Liver (tissue), 9 donors: ENCODE measurements around the gene MIP. TPM values are rescaled to one million over a fixed set of nuclear protein-coding genes. Genes with fewer than 3 reads are reported as not detected.

Source experiments
- DNase-seq: peaks from one replicate; pipeline ENCODE4 v3.0.0-alpha.2; 2017; ENCODE audit warnings: low spot score
- H3K27ac ChIP-seq, 2 donors: one replicate each; pipeline ENCODE4 v1.7.0; 2013; ENCODE audit warnings: inconsistent platforms in 2 of 2, low read length in 2 of 2, control low read depth in 1 of 2, low read depth in 1 of 2, mild to moderate bottlenecking in 1 of 2
- H3K27me3 ChIP-seq, 4 donors: one replicate each; pipeline versions ENCODE4 v1.6.1 to v1.7.0; 2013; ENCODE audit warnings: low read length in 3 of 4, inconsistent platforms in 1 of 4, mild to moderate bottlenecking in 1 of 4, moderate library complexity in 1 of 4; ENCODE audit not compliant: control insufficient read depth in 4 of 4, insufficient read depth in 4 of 4
- H3K36me3 ChIP-seq, 4 donors: one replicate each; pipeline versions ENCODE4 v1.6.1 to v1.7.0; 2013; ENCODE audit warnings: low read length in 3 of 4, mild to moderate bottlenecking in 3 of 4, low read depth in 1 of 4, moderate library complexity in 1 of 4; ENCODE audit not compliant: control insufficient read depth in 4 of 4, insufficient read depth in 3 of 4
- H3K4me1 ChIP-seq, 4 donors: one replicate each; pipeline versions ENCODE4 v1.6.1 to v1.7.0; 2013; ENCODE audit warnings: low read length in 3 of 4, mild to moderate bottlenecking in 3 of 4, moderate library complexity in 1 of 4; ENCODE audit not compliant: control insufficient read depth in 4 of 4, insufficient read depth in 4 of 4
- H3K4me3 ChIP-seq, 3 donors: one replicate each; pipeline versions ENCODE4 v1.6.1 to v1.7.0; 2013; ENCODE audit warnings: low read length in 3 of 3, control low read depth in 1 of 3, low read depth in 1 of 3, mild to moderate bottlenecking in 1 of 3
- H3K9ac ChIP-seq, 2 donors: one replicate each; pipeline ENCODE4 v1.7.0; 2013; ENCODE audit warnings: low read length in 2 of 2, mild to moderate bottlenecking in 2 of 2, moderate library complexity in 2 of 2, control low read depth in 1 of 2, low read depth in 1 of 2
- H3K9me3 ChIP-seq, 4 donors: one replicate each; pipeline versions ENCODE4 v1.6.1 to v1.7.0; 2013; ENCODE audit warnings: low read length in 3 of 4; ENCODE audit not compliant: control insufficient read depth in 4 of 4
- FOXA1 ChIP-seq: IDR thresholded peaks from 2 replicates; pipeline ENCODE4 v1.6.1; 2016; ENCODE audit warnings: antibody characterized with exemption
- FOXA2 ChIP-seq: IDR thresholded peaks from 2 replicates; pipeline ENCODE4 v1.6.1; 2016; ENCODE audit warnings: antibody characterized with exemption
- HNF4G ChIP-seq: IDR thresholded peaks from 2 replicates; pipeline ENCODE4 v1.6.1; 2016; ENCODE audit warnings: antibody characterized with exemption
- JUND ChIP-seq, 2 donors: IDR thresholded peaks; 2 replicates each; pipeline ENCODE4 v1.6.1; 2016; ENCODE audit warnings: antibody characterized with exemption in 2 of 2
- NR2F2 ChIP-seq: IDR thresholded peaks from 2 replicates; pipeline ENCODE4 v1.6.1; 2016; ENCODE audit warnings: antibody characterized with exemption
- RAD21 ChIP-seq, 2 donors: IDR thresholded peaks; 2 replicates each; pipeline ENCODE4 v1.6.1; 2016; ENCODE audit warnings: antibody characterized with exemption in 2 of 2, mild to moderate bottlenecking in 2 of 2
- RXRA ChIP-seq, 2 donors: IDR thresholded peaks; 2 replicates each; pipeline ENCODE4 v1.6.1; 2017 to 2018; ENCODE audit warnings: antibody characterized with exemption in 2 of 2, mild to moderate bottlenecking in 1 of 2
- SP1 ChIP-seq: IDR thresholded peaks from 2 replicates; pipeline ENCODE4 v1.6.1; 2018; ENCODE audit warnings: antibody characterized with exemption, mild to moderate bottlenecking
- TAF1 ChIP-seq: conservative IDR thresholded peaks from 2 replicates; pipeline ENCODE4 v1.6.1; 2016; ENCODE audit warnings: antibody characterized with exemption, mild to moderate bottlenecking
- YY1 ChIP-seq: IDR thresholded peaks from 2 replicates; pipeline ENCODE4 v1.6.1; 2016; ENCODE audit warnings: antibody characterized with exemption, mild to moderate bottlenecking
- WGBS: extraction: QIAGEN DNeasy Blood & Tissue Kit; methylation state at CpG from one replicate; pipeline ENCODE4 v1.1.7; 2013; 5-methylcytosine and 5-hydroxymethylcytosine counted together
- polyA plus RNA-seq, 2 donors: library from polyadenylated mRNA; stranded (reverse) in 1 of 2; unstranded in 1 of 2; fragments of 200-250 nt in 1 of 2; fragments of >200 nt in 1 of 2; fragmentation: Nextera tagmentation in 1 of 2; extraction: Ambion mirVana in 1 of 2; gene quantifications; one replicate each; pipeline versions ENCODE4 v1.2.1 to v1.2.3, GENCODE V29; 2013 to 2015
- total RNA-seq, 2 donors: library from RNA; depleted of rRNA; stranded (reverse); fragments of >200 nt; gene quantifications; one replicate each; pipeline ENCODE4 v1.2.3, GENCODE V29; 2014
- TF ChIP-seq, protein P1 (sequence below): IDR thresholded peaks from 2 replicates; pipeline ENCODE4 v1.6.1; 2016; ENCODE audit warnings: antibody characterized with exemption, mild to moderate bottlenecking
- TF ChIP-seq, protein P2 (sequence below): fragments of 150-350 bp; IDR thresholded peaks from 2 replicates; pipeline ENCODE4 v1.5.1; 2017; ENCODE audit warnings: improper control_type of control experiment, low read depth, low read length; ENCODE audit not compliant: missing input control
- TF ChIP-seq, protein P3 (sequence below): IDR thresholded peaks from 2 replicates; pipeline ENCODE4 v1.6.1; 2016; ENCODE audit warnings: antibody characterized with exemption
- TF ChIP-seq, protein P4 (sequence below): IDR thresholded peaks from 2 replicates; pipeline ENCODE4 v1.6.1; 2016; ENCODE audit warnings: antibody characterized with exemption
- donor health status: healthy.
- donor health status: healthy.
- donor health status: healthy.
- donor health status: healthy.
- donor health status: healthy.

The MIP gene
- total and polyA plus RNA-seq, 4 donors, result 0.09 to 0.60 (median 0.39) TPM

DNA sequence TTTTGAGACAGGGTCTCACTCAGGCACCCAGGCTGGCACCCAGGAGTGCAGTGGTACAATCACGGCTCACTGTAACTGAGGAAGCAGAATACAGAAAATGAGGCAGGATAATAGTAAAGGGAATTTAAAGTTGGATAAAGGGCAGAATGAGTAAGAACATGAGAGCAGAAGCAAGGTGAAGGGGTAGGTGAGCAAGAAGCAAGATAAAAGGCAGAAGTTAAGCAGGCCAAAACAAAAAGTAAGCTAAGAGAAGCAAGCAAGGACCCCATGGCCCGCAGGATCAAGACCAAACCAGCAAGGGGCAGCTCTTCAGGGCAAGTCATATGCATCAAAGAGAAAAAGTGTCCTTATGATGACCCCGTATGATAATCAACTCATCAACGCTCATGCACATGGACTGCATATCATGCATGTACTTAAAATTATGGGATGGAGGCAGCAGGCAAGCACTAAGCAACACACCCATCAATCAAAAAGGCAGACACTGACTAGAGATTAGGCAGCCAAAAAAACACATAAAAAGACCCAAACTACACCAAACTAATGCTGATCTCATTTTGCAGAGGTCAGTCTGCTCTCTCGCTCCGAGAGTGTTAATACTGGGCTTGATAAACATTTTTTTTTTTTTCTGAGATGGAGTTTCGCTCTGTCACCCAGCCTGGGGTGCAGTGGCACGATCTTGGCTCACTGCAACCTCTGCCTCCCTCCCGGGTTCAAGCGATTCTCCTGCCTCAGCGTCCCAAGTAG is 16.9 kb downstream of the MIP start:
- H3K27ac ChIP-seq, result no peak overlapping the region
- H3K27me3 ChIP-seq, result no peaks in the 10 kb centered on the region
- H3K9ac ChIP-seq, result no peak overlapping the region
- DNase-seq, result no peak
- peaks cover 0 to 8% (median 0%) of the 10 kb centered on the region in 4 donors for H3K36me3 ChIP-seq
- TF ChIP-seq, protein P1, sequence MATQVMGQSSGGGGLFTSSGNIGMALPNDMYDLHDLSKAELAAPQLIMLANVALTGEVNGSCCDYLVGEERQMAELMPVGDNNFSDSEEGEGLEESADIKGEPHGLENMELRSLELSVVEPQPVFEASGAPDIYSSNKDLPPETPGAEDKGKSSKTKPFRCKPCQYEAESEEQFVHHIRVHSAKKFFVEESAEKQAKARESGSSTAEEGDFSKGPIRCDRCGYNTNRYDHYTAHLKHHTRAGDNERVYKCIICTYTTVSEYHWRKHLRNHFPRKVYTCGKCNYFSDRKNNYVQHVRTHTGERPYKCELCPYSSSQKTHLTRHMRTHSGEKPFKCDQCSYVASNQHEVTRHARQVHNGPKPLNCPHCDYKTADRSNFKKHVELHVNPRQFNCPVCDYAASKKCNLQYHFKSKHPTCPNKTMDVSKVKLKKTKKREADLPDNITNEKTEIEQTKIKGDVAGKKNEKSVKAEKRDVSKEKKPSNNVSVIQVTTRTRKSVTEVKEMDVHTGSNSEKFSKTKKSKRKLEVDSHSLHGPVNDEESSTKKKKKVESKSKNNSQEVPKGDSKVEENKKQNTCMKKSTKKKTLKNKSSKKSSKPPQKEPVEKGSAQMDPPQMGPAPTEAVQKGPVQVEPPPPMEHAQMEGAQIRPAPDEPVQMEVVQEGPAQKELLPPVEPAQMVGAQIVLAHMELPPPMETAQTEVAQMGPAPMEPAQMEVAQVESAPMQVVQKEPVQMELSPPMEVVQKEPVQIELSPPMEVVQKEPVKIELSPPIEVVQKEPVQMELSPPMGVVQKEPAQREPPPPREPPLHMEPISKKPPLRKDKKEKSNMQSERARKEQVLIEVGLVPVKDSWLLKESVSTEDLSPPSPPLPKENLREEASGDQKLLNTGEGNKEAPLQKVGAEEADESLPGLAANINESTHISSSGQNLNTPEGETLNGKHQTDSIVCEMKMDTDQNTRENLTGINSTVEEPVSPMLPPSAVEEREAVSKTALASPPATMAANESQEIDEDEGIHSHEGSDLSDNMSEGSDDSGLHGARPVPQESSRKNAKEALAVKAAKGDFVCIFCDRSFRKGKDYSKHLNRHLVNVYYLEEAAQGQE, result no peak
- TF ChIP-seq RAD21 (IDR thresholded peaks at IDR 0.05), result no peak
- TF ChIP-seq FOXA2, result no peak
- TF ChIP-seq TAF1, result no peak
- no peak overlapping the region for H3K4me3 ChIP-seq
- no peaks in the 10 kb centered on the region for H3K4me1 ChIP-seq
- 94% methylated on average over 11 of the region's 11 CpGs for WGBS
- H3K9me3 ChIP-seq, result no peaks in the 10 kb centered on the region

DNA sequence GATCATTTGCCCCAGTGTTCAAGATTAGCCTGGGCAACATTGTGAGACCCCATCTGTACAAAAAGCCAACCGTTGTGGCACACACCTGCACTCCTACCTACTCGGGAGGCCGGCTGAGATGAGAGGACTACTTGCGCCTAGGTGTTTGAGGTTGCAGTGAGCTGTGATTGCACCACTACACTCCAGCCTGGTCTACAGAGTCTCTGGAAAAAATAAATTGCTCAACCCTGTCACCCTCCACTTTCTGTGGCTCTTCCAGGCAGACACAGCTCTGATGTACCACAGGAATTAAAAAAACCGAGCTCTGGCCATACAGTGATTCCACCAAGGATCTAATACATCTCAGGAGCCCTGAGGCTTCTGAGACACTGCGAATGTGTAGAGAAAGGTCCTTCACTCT is 19.6 kb downstream of the MIP start:
- no peak overlapping the region for H3K4me3 ChIP-seq
- H3K36me3 ChIP-seq, result peaks cover 2 to 24% (median 4%) of the 10 kb centered on the region in 4 donors
- no peak overlapping the region for H3K27ac ChIP-seq
- no peaks in the 10 kb centered on the region for H3K4me1 ChIP-seq
- no peaks in the 10 kb centered on the region for H3K9me3 ChIP-seq
- no peaks in the 10 kb centered on the region for H3K27me3 ChIP-seq
- no peak for TF ChIP-seq FOXA2
- no peak for TF ChIP-seq RAD21 (IDR thresholded peaks at IDR 0.05)
- no peak for TF ChIP-seq NR2F2
- TF ChIP-seq HNF4G, result no peak
- TF ChIP-seq SP1, result no peak
- TF ChIP-seq, protein P2, sequence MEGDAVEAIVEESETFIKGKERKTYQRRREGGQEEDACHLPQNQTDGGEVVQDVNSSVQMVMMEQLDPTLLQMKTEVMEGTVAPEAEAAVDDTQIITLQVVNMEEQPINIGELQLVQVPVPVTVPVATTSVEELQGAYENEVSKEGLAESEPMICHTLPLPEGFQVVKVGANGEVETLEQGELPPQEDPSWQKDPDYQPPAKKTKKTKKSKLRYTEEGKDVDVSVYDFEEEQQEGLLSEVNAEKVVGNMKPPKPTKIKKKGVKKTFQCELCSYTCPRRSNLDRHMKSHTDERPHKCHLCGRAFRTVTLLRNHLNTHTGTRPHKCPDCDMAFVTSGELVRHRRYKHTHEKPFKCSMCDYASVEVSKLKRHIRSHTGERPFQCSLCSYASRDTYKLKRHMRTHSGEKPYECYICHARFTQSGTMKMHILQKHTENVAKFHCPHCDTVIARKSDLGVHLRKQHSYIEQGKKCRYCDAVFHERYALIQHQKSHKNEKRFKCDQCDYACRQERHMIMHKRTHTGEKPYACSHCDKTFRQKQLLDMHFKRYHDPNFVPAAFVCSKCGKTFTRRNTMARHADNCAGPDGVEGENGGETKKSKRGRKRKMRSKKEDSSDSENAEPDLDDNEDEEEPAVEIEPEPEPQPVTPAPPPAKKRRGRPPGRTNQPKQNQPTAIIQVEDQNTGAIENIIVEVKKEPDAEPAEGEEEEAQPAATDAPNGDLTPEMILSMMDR, result no peak
- no peak for TF ChIP-seq RXRA (IDR thresholded peaks at IDR 0.05)
- TF ChIP-seq JUND (IDR thresholded peaks at IDR 0.05), result no peak
- TF ChIP-seq, protein P3, sequence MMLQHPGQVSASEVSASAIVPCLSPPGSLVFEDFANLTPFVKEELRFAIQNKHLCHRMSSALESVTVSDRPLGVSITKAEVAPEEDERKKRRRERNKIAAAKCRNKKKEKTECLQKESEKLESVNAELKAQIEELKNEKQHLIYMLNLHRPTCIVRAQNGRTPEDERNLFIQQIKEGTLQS, result no peak
- TF ChIP-seq YY1, result no peak
- TF ChIP-seq FOXA1, result no peak
- TF ChIP-seq, protein P1, result no peak
- TF ChIP-seq TAF1, result no peak
- TF ChIP-seq, protein P4, sequence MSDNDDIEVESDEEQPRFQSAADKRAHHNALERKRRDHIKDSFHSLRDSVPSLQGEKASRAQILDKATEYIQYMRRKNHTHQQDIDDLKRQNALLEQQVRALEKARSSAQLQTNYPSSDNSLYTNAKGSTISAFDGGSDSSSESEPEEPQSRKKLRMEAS, result no peak
- WGBS, result 94% methylated on average over 6 of the region's 6 CpGs
- H3K9ac ChIP-seq, result no peak overlapping the region
- DNase-seq, result no peak
